HEK293 (cell line): ENCODE measurements around the gene OTP.

ENCODE experiments used
- CTCF ChIA-PET: fragments of 350-600 bp; formaldehyde crosslinking; extraction: SDS; loops from one replicate; lab custom pipeline; 2021; ENCODE audit warnings: antibody characterized with exemption; lab: Yijun Ruan, JAX
- POLR2A ChIA-PET: fragments of 300-600 bp; formaldehyde crosslinking; extraction: SDS; loops from one replicate; lab custom pipeline; 2020; ENCODE audit warnings: antibody characterized with exemption, inconsistent platforms; lab: Yijun Ruan, JAX
- H3K27ac ChIP-seq: fragments of 200-500 bp; sonication (Bioruptor generic); 2 replicates; pipeline ENCODE4 v1.5.1; 2014; ENCODE audit warnings: low read depth, low read length, control low read depth, inconsistent platforms; ENCODE audit errors: extremely low read depth
- H3K36me3 ChIP-seq, 2 experiments: fragments of 200-500 bp in 1 of 2; sonication (Bioruptor generic) in 1 of 2; 1 replicate in 1 of 2; 2 replicates in 1 of 2; pipeline ENCODE4 v1.5.1; 2014 to 2017; ENCODE audit warnings: inconsistent platforms in 2 of 2, low read length in 2 of 2; ENCODE audit not compliant: control insufficient read depth in 2 of 2, insufficient read depth in 1 of 2
- H3K4me1 ChIP-seq: fragments of 200-500 bp; sonication (Bioruptor generic); 2 replicates; pipeline ENCODE4 v1.5.1; 2014; ENCODE audit warnings: mild to moderate bottlenecking, low read length, inconsistent platforms; ENCODE audit not compliant: control insufficient read depth, insufficient read depth
- H3K4me3 ChIP-seq: 2 replicates; pipeline ENCODE4 v1.5.1; 2011; ENCODE audit warnings: low read depth, mild to moderate bottlenecking, control low read depth, low read length, moderate library complexity
- H3K9me3 ChIP-seq: fragments of 200-500 bp; sonication (Bioruptor generic); 2 replicates; pipeline ENCODE4 v1.5.1; 2014; ENCODE audit warnings: low read depth, low read length, inconsistent platforms; ENCODE audit not compliant: control insufficient read depth, insufficient read depth
- GLIS1 ChIP-seq: fragments of 450-650 bp; formaldehyde crosslinking; IDR thresholded peaks from 2 replicates; pipeline ENCODE4 v1.5.1; 2016; ENCODE audit warnings: missing biosample characterization, missing genetic modification characterization
- GLIS2 ChIP-seq: fragments of 450-650 bp; formaldehyde crosslinking; IDR thresholded peaks from 2 replicates; pipeline ENCODE4 v1.5.1; 2016; ENCODE audit warnings: missing biosample characterization, missing genetic modification characterization
- KLF16 ChIP-seq: fragments of 450-650 bp; formaldehyde crosslinking; IDR thresholded peaks from 2 replicates; pipeline ENCODE4 v1.5.1; 2017; ENCODE audit warnings: missing biosample characterization, missing genetic modification characterization
- KLF8 ChIP-seq: fragments of 450-650 bp; formaldehyde crosslinking; IDR thresholded peaks from 2 replicates; pipeline ENCODE4 v1.5.1; 2016; ENCODE audit warnings: missing biosample characterization, missing genetic modification characterization
- MZF1 ChIP-seq: fragments of 450-650 bp; formaldehyde crosslinking; IDR thresholded peaks from 2 replicates; pipeline ENCODE4 v1.5.1; 2017; ENCODE audit warnings: missing biosample characterization, missing genetic modification characterization, borderline replicate concordance
- OSR2 ChIP-seq: fragments of 450-650 bp; formaldehyde crosslinking; IDR thresholded peaks from 2 replicates; pipeline ENCODE4 v1.5.1; 2016; ENCODE audit warnings: missing biosample characterization, missing genetic modification characterization
- PRDM1 ChIP-seq: fragments of 450-650 bp; formaldehyde crosslinking; IDR thresholded peaks from 2 replicates; pipeline ENCODE4; 2016; ENCODE audit warnings: missing biosample characterization, missing genetic modification characterization
- REPIN1 ChIP-seq: fragments of 450-650 bp; formaldehyde crosslinking; IDR thresholded peaks from 2 replicates; pipeline ENCODE4 v1.5.1; 2017; ENCODE audit warnings: missing biosample characterization, missing genetic modification characterization, low read depth
- SCRT1 ChIP-seq: fragments of 450-650 bp; formaldehyde crosslinking; IDR thresholded peaks from 2 replicates; pipeline ENCODE4 v1.5.1; 2016; ENCODE audit warnings: missing biosample characterization, missing genetic modification characterization, borderline replicate concordance
- ZBTB1 ChIP-seq: fragments of 450-650 bp; formaldehyde crosslinking; IDR thresholded peaks from 2 replicates; pipeline ENCODE4 v1.5.1; 2016; ENCODE audit warnings: missing biosample characterization, missing genetic modification characterization
- ZBTB7A ChIP-seq: fragments of 450-650 bp; formaldehyde crosslinking; IDR thresholded peaks from 2 replicates; pipeline ENCODE4 v1.5.1; 2016; ENCODE audit warnings: low read depth, missing biosample characterization, missing genetic modification characterization
- ZEB2 ChIP-seq: fragments of 450-650 bp; formaldehyde crosslinking; IDR thresholded peaks from 2 replicates; pipeline ENCODE4 v1.5.1; 2016; ENCODE audit warnings: missing biosample characterization, missing genetic modification characterization
- ZFP37 ChIP-seq: fragments of 450-650 bp; formaldehyde crosslinking; IDR thresholded peaks from 2 replicates; pipeline ENCODE4 v1.5.1; 2016; ENCODE audit warnings: missing biosample characterization, missing genetic modification characterization
- ZFP41 ChIP-seq: fragments of 450-650 bp; formaldehyde crosslinking; IDR thresholded peaks from 2 replicates; pipeline ENCODE4 v1.5.1; 2016; ENCODE audit warnings: missing biosample characterization, missing genetic modification characterization, borderline replicate concordance
- ZNF114 ChIP-seq: fragments of 450-650 bp; formaldehyde crosslinking; IDR thresholded peaks from 2 replicates; pipeline ENCODE4 v1.5.0; 2017; ENCODE audit warnings: missing biosample characterization, missing genetic modification characterization
- ZNF132 ChIP-seq: fragments of 450-650 bp; formaldehyde crosslinking; IDR thresholded peaks from 2 replicates; pipeline ENCODE4 v1.5.1; 2017; ENCODE audit warnings: missing biosample characterization, missing genetic modification characterization, borderline replicate concordance
- ZNF140 ChIP-seq: fragments of 450-650 bp; formaldehyde crosslinking; IDR thresholded peaks from 2 replicates; pipeline ENCODE4 v1.5.1; 2016; ENCODE audit warnings: missing biosample characterization, missing genetic modification characterization
- ZNF146 ChIP-seq: fragments of 450-650 bp; formaldehyde crosslinking; IDR thresholded peaks from 2 replicates; pipeline ENCODE4 v1.5.1; 2016; ENCODE audit warnings: missing biosample characterization, missing genetic modification characterization
- ZNF18 ChIP-seq: fragments of 450-650 bp; formaldehyde crosslinking; IDR thresholded peaks from 2 replicates; pipeline ENCODE4 v1.5.1; 2016; ENCODE audit warnings: missing biosample characterization, missing genetic modification characterization
- ZNF2 ChIP-seq: fragments of 450-650 bp; formaldehyde crosslinking; IDR thresholded peaks from 2 replicates; pipeline ENCODE4 v1.5.1; 2016; ENCODE audit warnings: missing biosample characterization, missing genetic modification characterization
- ZNF292 ChIP-seq: fragments of 450-650 bp; formaldehyde crosslinking; IDR thresholded peaks from 2 replicates; pipeline ENCODE4 v1.5.1; 2016; ENCODE audit warnings: low read depth, missing biosample characterization, missing genetic modification characterization, borderline replicate concordance
- ZNF302 ChIP-seq: fragments of 450-650 bp; formaldehyde crosslinking; IDR thresholded peaks from 2 replicates; pipeline ENCODE4 v1.5.1; 2016; ENCODE audit warnings: missing biosample characterization, missing genetic modification characterization, low read depth
- ZNF488 ChIP-seq: fragments of 450-650 bp; formaldehyde crosslinking; IDR thresholded peaks from 2 replicates; pipeline ENCODE4 v1.5.1; 2016; ENCODE audit warnings: missing biosample characterization, missing genetic modification characterization
- ZNF501 ChIP-seq: fragments of 450-650 bp; formaldehyde crosslinking; IDR thresholded peaks from 2 replicates; pipeline ENCODE4 v1.5.1; 2016; ENCODE audit warnings: missing biosample characterization, missing genetic modification characterization
- ZNF521 ChIP-seq: fragments of 450-650 bp; formaldehyde crosslinking; IDR thresholded peaks from 2 replicates; pipeline ENCODE4 v1.5.1; 2017; ENCODE audit warnings: missing biosample characterization, mild to moderate bottlenecking, missing genetic modification characterization
- ZNF558 ChIP-seq: fragments of 450-650 bp; formaldehyde crosslinking; IDR thresholded peaks from 2 replicates; pipeline ENCODE4 v1.5.1; 2016; ENCODE audit warnings: missing biosample characterization, missing genetic modification characterization
- ZNF571 ChIP-seq: fragments of 450-650 bp; formaldehyde crosslinking; IDR thresholded peaks from 2 replicates; pipeline ENCODE4 v1.5.0; 2017; ENCODE audit warnings: missing biosample characterization, missing genetic modification characterization
- ZNF639 ChIP-seq: fragments of 450-650 bp; formaldehyde crosslinking; IDR thresholded peaks from 2 replicates; pipeline ENCODE4 v1.5.1; 2016; ENCODE audit warnings: missing biosample characterization, missing genetic modification characterization
- ZNF660 ChIP-seq: fragments of 450-650 bp; IDR thresholded peaks from 2 replicates; pipeline ENCODE4 v1.5.1; 2018; ENCODE audit warnings: missing biosample characterization, mild to moderate bottlenecking, missing genetic modification characterization
- ZNF664 ChIP-seq: fragments of 450-650 bp; formaldehyde crosslinking; IDR thresholded peaks from 2 replicates; pipeline ENCODE4 v1.5.1; 2016; ENCODE audit warnings: missing biosample characterization, missing genetic modification characterization
- ZNF677 ChIP-seq: fragments of 450-650 bp; IDR thresholded peaks from 2 replicates; pipeline ENCODE4 v1.5.0; 2018; ENCODE audit warnings: missing biosample characterization, mild to moderate bottlenecking, missing genetic modification characterization, moderate library complexity
- ZNF707 ChIP-seq: fragments of 450-650 bp; formaldehyde crosslinking; IDR thresholded peaks from 2 replicates; pipeline ENCODE4 v1.5.1; 2016; ENCODE audit warnings: missing biosample characterization, missing genetic modification characterization
- ZNF843 ChIP-seq: fragments of 450-650 bp; formaldehyde crosslinking; IDR thresholded peaks from 2 replicates; pipeline ENCODE4 v1.5.1; 2016; ENCODE audit warnings: missing biosample characterization, missing genetic modification characterization
- ZSCAN23 ChIP-seq: fragments of 450-650 bp; formaldehyde crosslinking; IDR thresholded peaks from 2 replicates; pipeline ENCODE4 v1.5.1; 2016; ENCODE audit warnings: missing biosample characterization, missing genetic modification characterization

OTP gene

GRCh38 chr5:77632526-77633206, 5.8 kb downstream of the OTP start:
- POLR2A ChIA-PET, result no interaction called here
- no peaks in the 10 kb centered on the region for H3K36me3 ChIP-seq
- no peaks in the 10 kb centered on the region for H3K9me3 ChIP-seq
- no peak overlapping the region for H3K4me3 ChIP-seq
- TF ChIP-seq KLF16 (tag by site-specific recombination) (no peak), REPIN1 (tag by site-specific recombination) (no peak), ZNF488 (tag by site-specific recombination) (no peak), KLF8 (tag by site-specific recombination) (no peak), ZNF146 (no peak), ZNF114 (tag by site-specific recombination) (no peak), ZNF843 (no peak), ZSCAN23 (tag by site-specific recombination) (no peak), ZNF2 (tag by site-specific recombination) (no peak), ZNF707 (tag by site-specific recombination) (no peak), ZBTB1 (tag by site-specific recombination) (no peak), ZNF639 (tag by site-specific recombination) (no peak), MZF1 (tag by site-specific recombination) (no peak), ZNF571 (no peak), ZNF501 (no peak), ZNF292 (tag by site-specific recombination) (no peak), SCRT1 (tag by site-specific recombination) (no peak)
- TF ChIP-seq, all 188 proteins: peak for 0
- H3K4me1 ChIP-seq, result peaks cover 3% of the 10 kb centered on the region
- no peak overlapping the region for H3K27ac ChIP-seq
- CTCF ChIA-PET, result interaction anchor here (0.6 to 1.7 kb wide), 3 partner anchors 14 to 589 kb away, joined by 4 to 11 read pairs (median 5); no protein-coding TSS in a partner anchor

GRCh38 chr5:77630114-77630680, 8.3 kb downstream of the OTP start:
- ChIA-PET CTCF (interaction anchor here (0.6 to 2.3 kb wide), 7 partner anchors 11 to 485 kb away, joined by 3 to 13 read pairs (median 4); no protein-coding TSS in a partner anchor), POLR2A (interaction anchor here (0.6 to 1.7 kb wide), 6 partner anchors 10 to 140 kb away, joined by 3 to 5 read pairs (median 4); partner anchors contain the start of gene WDR41)
- Histone ChIP-seq H3K9me3 (no peaks in the 10 kb centered on the region; the same call in 1 of the 2 replicates), H3K36me3 (no peaks in the 10 kb centered on the region), H3K27ac (peak overlapping the region; percentile 71; the same call in 1 of the 2 replicates), H3K4me1 (peaks cover 3% of the 10 kb centered on the region), H3K4me3 (peak overlapping the region; percentile 62)
- no peak for TF ChIP-seq ZNF664 (tag by site-specific recombination)
- TF ChIP-seq ZNF132 (tag by site-specific recombination), result no peak
- TF ChIP-seq ZSCAN23 (tag by site-specific recombination), result no peak
- TF ChIP-seq GLIS2 (tag by site-specific recombination), result peak; percentile 71; the same call in 1 of the 2 replicates
- TF ChIP-seq ZNF660 (tag by site-specific recombination), result peak; percentile 75
- TF ChIP-seq ZBTB7A (tag by site-specific recombination), result peak; percentile 21; the same call in 1 of the 2 replicates
- TF ChIP-seq ZFP41, result no peak
- TF ChIP-seq ZNF302 (tag by site-specific recombination), result no peak
- no peak for TF ChIP-seq OSR2 (tag by site-specific recombination)
- TF ChIP-seq ZNF677 (tag by site-specific recombination), result no peak
- no peak for TF ChIP-seq ZNF140 (tag by site-specific recombination)
- TF ChIP-seq ZFP37 (tag by site-specific recombination), result no peak
- peak; percentile 51; the same call in 1 of the 2 replicates for TF ChIP-seq GLIS1 (tag by site-specific recombination)
- TF ChIP-seq ZNF501, result peak; percentile 77
- TF ChIP-seq ZNF558 (tag by site-specific recombination), result no peak
- no peak for TF ChIP-seq ZNF18 (tag by site-specific recombination)
- TF ChIP-seq PRDM1 (tag by site-specific recombination), result no peak
- TF ChIP-seq ZNF521 (tag by site-specific recombination), result no peak
- TF ChIP-seq ZNF146, result peak; percentile 20; the same call in 1 of the 2 replicates
- TF ChIP-seq ZEB2, result 0 out of 2 replicates have a peak, but pooled peaks have one; percentile 31
